Activated CD8-positive, alpha-beta memory T cell treated with anti-CD3 and anti-CD28 coated beads, Interleukin-2, amount 50 U/mL, for 4 hours (primary cell): Measurements from ENCODE around the gene PTPRN2.
A peak's percentile ranks its signal among the peaks of the same experiment; 100 is the strongest.
"Not testable (repeated sequence)": the region's sequence is repeated elsewhere in the genome, so short reads cannot be mapped to it uniquely, and the experiment has no call there.

Source experiments
- DNase-seq: peaks from one replicate; pipeline ENCODE4 v3.0.0-alpha.2; 2020

PTPRN2 gene

GRCh38 chr7:157569967-157570366 is 1017.7 kb downstream of the PTPRN2 start:
- no peak for DNase-seq

GRCh38 chr7:157568770-157569584 is 1018.6 kb downstream of the PTPRN2 start:
- DNase-seq = peak; percentile 43

- DNase-seq = no peak
These were observed 1019.4 kb downstream of the PTPRN2 start for GRCh38 chr7:157568106-157568769.

GRCh38 chr7:157567666-157568065 is 1020.0 kb downstream of the PTPRN2 start:
- DNase-seq = no peak

- no peak for DNase-seq
These were observed 1021.0 kb downstream of the PTPRN2 start for GRCh38 chr7:157566631-157567006.

GRCh38 chr7:157565981-157566630 is 1021.5 kb downstream of the PTPRN2 start:
- no peak for DNase-seq

GRCh38 chr7:157565201-157565626 is 1022.4 kb downstream of the PTPRN2 start:
- DNase-seq = no peak

- DNase-seq = no peak
These were observed 1023.0 kb downstream of the PTPRN2 start for GRCh38 chr7:157564517-157565177.

- not testable (repeated sequence) for DNase-seq
These were observed 1024.0 kb downstream of the PTPRN2 start for GRCh38 chr7:157563467-157564135.

GRCh38 chr7:157562522-157563398 is 1024.9 kb downstream of the PTPRN2 start:
- DNase-seq = not testable (repeated sequence)

- DNase-seq = no peak
These were observed 1025.7 kb downstream of the PTPRN2 start for GRCh38 chr7:157561816-157562410.

GRCh38 chr7:157561523-157561785 is 1026.2 kb downstream of the PTPRN2 start:
- no peak for DNase-seq

- no peak for DNase-seq
These were observed 1026.7 kb downstream of the PTPRN2 start for GRCh38 chr7:157560710-157561522.

- peak; percentile 7 for DNase-seq
These were observed 1027.4 kb downstream of the PTPRN2 start for GRCh38 chr7:157560258-157560654.

- DNase-seq = peak; percentile 11
These were observed 1027.9 kb downstream of the PTPRN2 start for GRCh38 chr7:157559596-157560257.

GRCh38 chr7:157558875-157559595 is 1028.6 kb downstream of the PTPRN2 start:
- peak; percentile 8 for DNase-seq

- peak; percentile 8 for DNase-seq
These were observed 1029.1 kb downstream of the PTPRN2 start for GRCh38 chr7:157558516-157558874.

GRCh38 chr7:157558061-157558460 is 1029.6 kb downstream of the PTPRN2 start:
- DNase-seq = peak; percentile 2

- no peak for DNase-seq
These were observed 1030.4 kb downstream of the PTPRN2 start for GRCh38 chr7:157557263-157557662.

GRCh38 chr7:157556642-157556944 is 1031.0 kb downstream of the PTPRN2 start:
- no peak for DNase-seq
